ENCODE measurements around the gene SEC22C. TPM values are rescaled to one million over a fixed set of nuclear protein-coding genes. Genes with fewer than 3 reads are reported as not detected.

SEC22C gene
- total RNA-seq, 1 donor from 2014 or later: 48.6 TPM

- no peaks in the 10 kb centered on the region for H3K27me3 ChIP-seq
- H3K4me3 Mint-ChIP-seq: no peak overlapping the region
- H3K4me1 Mint-ChIP-seq: no peaks in the 10 kb centered on the region
- DNase-seq (ENCODE audit: low spot score): no peak
- H2AFZ ChIP-seq (replicated peaks): no peak overlapping the region
- H3K4me1 ChIP-seq: no peaks in the 10 kb centered on the region
- no peaks in the 10 kb centered on the region for H3K36me3 Mint-ChIP-seq
- H3K27me3 Mint-ChIP-seq (ENCODE audit: insufficient read depth, low read depth): peaks cover 8% of the 10 kb centered on the region
- no peaks in the 10 kb centered on the region for H3K9me3 ChIP-seq (ENCODE audit: low read depth)
- no peak overlapping the region for H3K4me3 ChIP-seq
- no peaks in the 10 kb centered on the region for H3F3A ChIP-seq (ENCODE audit: low read depth)
- H3K27ac Mint-ChIP-seq: no peak overlapping the region
- no peaks in the 10 kb centered on the region for H3K9me3 Mint-ChIP-seq
- H3K79me2 ChIP-seq (ENCODE audit: low read depth): no peaks in the 10 kb centered on the region
- TF ChIP-seq, protein P1, sequence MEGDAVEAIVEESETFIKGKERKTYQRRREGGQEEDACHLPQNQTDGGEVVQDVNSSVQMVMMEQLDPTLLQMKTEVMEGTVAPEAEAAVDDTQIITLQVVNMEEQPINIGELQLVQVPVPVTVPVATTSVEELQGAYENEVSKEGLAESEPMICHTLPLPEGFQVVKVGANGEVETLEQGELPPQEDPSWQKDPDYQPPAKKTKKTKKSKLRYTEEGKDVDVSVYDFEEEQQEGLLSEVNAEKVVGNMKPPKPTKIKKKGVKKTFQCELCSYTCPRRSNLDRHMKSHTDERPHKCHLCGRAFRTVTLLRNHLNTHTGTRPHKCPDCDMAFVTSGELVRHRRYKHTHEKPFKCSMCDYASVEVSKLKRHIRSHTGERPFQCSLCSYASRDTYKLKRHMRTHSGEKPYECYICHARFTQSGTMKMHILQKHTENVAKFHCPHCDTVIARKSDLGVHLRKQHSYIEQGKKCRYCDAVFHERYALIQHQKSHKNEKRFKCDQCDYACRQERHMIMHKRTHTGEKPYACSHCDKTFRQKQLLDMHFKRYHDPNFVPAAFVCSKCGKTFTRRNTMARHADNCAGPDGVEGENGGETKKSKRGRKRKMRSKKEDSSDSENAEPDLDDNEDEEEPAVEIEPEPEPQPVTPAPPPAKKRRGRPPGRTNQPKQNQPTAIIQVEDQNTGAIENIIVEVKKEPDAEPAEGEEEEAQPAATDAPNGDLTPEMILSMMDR (IDR thresholded peaks at IDR 0.05): no peak
- TF ChIP-seq EZH2phosphoT487 (IDR thresholded peaks at IDR 0.05) (no peak), EZH2 (IDR thresholded peaks at IDR 0.05) (no peak)
- no peaks in the 10 kb centered on the region for H4K20me1 ChIP-seq (ENCODE audit: low read depth)
- no peak overlapping the region for H3K27ac ChIP-seq
- no peak overlapping the region for H3K9ac ChIP-seq
- H3K36me3 ChIP-seq: no peaks in the 10 kb centered on the region
- H3K4me2 ChIP-seq: no peak overlapping the region
These were observed 50.3 kb downstream of the SEC22C start for GRCh38 chr3:42531470-42531869.

DNA sequence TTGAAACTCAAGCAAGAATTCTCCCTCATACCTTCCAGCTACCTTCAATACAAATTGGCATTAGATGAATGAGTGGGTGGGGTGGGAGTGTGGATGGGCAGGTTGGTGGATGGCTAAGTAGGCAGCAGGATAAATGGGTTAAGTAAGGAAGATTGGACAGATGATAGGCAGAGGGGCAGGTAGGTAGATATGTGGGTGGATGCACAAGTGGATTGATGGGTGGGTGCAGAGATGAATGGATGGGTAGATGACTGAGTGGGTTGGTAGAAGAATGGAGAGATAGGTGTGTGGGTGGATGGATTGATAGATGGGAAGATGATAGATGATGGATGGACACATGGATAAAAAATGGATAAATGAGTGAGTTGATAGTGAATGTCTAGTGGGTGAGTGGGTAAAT, 51.7 kb downstream of the SEC22C start:
- H3K79me2 ChIP-seq (ENCODE audit: low read depth): no peaks in the 10 kb centered on the region
- Mint-ChIP-seq H3K27me3 (ENCODE audit: insufficient read depth, low read depth) (peaks cover 10% of the 10 kb centered on the region), H3K27ac (no peak overlapping the region), H3K4me1 (peaks cover 5% of the 10 kb centered on the region), H3K9me3 (no peaks in the 10 kb centered on the region), H3K4me3 (no peak overlapping the region), H3K36me3 (no peaks in the 10 kb centered on the region)
- H3K9ac ChIP-seq: no peak overlapping the region
- H3F3A ChIP-seq (ENCODE audit: low read depth): no peaks in the 10 kb centered on the region
- no peaks in the 10 kb centered on the region for H4K20me1 ChIP-seq (ENCODE audit: low read depth)
- H3K4me2 ChIP-seq: no peak overlapping the region
- no peaks in the 10 kb centered on the region for H3K36me3 ChIP-seq
- H2AFZ ChIP-seq (replicated peaks): no peak overlapping the region
- no peaks in the 10 kb centered on the region for H3K4me1 ChIP-seq
- no peak overlapping the region for H3K4me3 ChIP-seq
- no peak for DNase-seq (ENCODE audit: low spot score)
- no peak for TF ChIP-seq EZH2phosphoT487 (IDR thresholded peaks at IDR 0.05)
- no peak for TF ChIP-seq EZH2 (IDR thresholded peaks at IDR 0.05)
- TF ChIP-seq, protein P1 (IDR thresholded peaks at IDR 0.05): no peak
- no peaks in the 10 kb centered on the region for H3K9me3 ChIP-seq (ENCODE audit: low read depth)
- no peaks in the 10 kb centered on the region for H3K27me3 ChIP-seq
- no peak overlapping the region for H3K27ac ChIP-seq

DNA sequence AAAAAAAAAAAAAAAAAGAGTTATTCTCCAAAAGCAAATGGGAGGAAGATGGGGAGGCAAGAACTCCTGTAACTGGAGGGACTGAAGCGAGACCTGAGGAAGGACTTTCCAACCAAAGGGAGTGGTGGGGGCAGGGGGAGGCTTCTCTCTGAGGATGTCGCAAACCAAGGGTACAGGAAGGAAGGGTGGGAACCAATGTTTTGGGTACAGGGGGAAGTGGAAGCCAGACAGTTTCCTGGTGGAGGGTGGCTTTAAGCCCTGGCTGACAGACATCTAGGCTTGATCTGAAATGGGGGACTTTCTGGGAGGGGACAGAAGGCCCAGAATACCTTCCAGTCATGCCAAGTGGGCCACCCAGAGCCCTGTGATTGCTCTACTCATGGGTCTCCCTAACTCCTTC, 52.3 kb downstream of the SEC22C start:
- Mint-ChIP-seq H3K4me1 (peaks cover 5% of the 10 kb centered on the region), H3K4me3 (no peak overlapping the region), H3K9me3 (no peaks in the 10 kb centered on the region), H3K27me3 (ENCODE audit: insufficient read depth, low read depth) (peaks cover 8% of the 10 kb centered on the region), H3K27ac (no peak overlapping the region), H3K36me3 (no peaks in the 10 kb centered on the region)
- H3K4me1 ChIP-seq: no peaks in the 10 kb centered on the region
- H3K27ac ChIP-seq: no peak overlapping the region
- H4K20me1 ChIP-seq (ENCODE audit: low read depth): no peaks in the 10 kb centered on the region
- H3K79me2 ChIP-seq (ENCODE audit: low read depth): no peaks in the 10 kb centered on the region
- no peaks in the 10 kb centered on the region for H3F3A ChIP-seq (ENCODE audit: low read depth)
- no peaks in the 10 kb centered on the region for H3K36me3 ChIP-seq
- no peaks in the 10 kb centered on the region for H3K9me3 ChIP-seq (ENCODE audit: low read depth)
- H3K9ac ChIP-seq: no peak overlapping the region
- no peak overlapping the region for H3K4me3 ChIP-seq
- H2AFZ ChIP-seq (replicated peaks): no peak overlapping the region
- H3K4me2 ChIP-seq: no peak overlapping the region
- H3K27me3 ChIP-seq: no peaks in the 10 kb centered on the region
- TF ChIP-seq, protein P1 (IDR thresholded peaks at IDR 0.05): no peak
- DNase-seq (ENCODE audit: low spot score): no peak

Data from neural progenitor cell (in vitro differentiated cells).